HFF-Myc (cell line): ENCODE data around the gene HAGHL.

Experiments
- DNase-seq: peaks from one replicate; pipeline ENCODE4 v3.0.0-alpha.2; 2011; ENCODE audit warnings: low read depth; ENCODE audit errors: extremely low read depth
- H3K4me3 ChIP-seq: replicated peaks from 2 replicates; pipeline ENCODE4 v1.5.1; 2011; ENCODE audit warnings: low read depth, mild to moderate bottlenecking, control low read depth, low read length
- CTCF ChIP-seq: IDR thresholded peaks from 2 replicates; pipeline ENCODE4 v1.5.1; 2012; ENCODE audit warnings: mild to moderate bottlenecking, low read depth, low read length, control low read depth; ENCODE audit errors: missing control alignments

Gene HAGHL

DNA sequence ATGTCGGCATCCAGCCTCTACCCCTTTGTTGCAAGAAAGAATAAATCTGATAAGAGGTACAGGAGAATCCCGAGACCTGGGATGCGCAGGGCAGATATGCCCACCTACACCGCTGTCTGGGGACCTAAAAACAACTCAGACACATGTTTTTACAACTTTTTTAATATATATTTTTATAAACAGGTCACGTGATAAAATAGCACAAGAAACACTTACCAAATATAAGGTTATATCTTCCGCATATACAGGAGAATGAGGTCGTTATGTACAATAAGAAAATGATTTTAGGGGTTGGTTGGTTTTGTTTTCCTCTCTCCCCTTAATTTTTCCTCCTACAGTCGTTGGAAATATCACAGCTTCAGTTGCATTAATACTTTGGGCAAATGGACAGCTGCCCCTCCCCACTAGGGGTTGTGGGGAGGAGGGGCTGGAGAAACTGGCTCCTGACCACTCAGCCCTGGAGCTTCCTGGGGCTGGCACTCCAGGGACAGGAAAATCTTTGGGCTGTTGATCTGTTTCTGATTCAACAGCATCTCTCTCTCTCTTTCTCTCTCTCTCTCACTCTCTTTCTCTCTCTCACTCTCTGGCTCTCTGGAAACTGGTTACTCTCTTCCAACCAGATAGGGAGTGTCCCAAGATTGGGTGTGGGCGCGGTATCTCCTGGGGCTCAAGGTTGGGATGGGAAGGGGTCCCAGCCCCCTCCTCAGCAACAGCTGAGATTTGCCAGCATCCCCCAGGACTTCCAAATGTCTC is 34.4 kb upstream of the HAGHL start:
- no peak overlapping the region for H3K4me3 ChIP-seq
- DNase-seq, result no peak
- no peak for TF ChIP-seq CTCF

GRCh38 chr16:693364-693763 is 33.5 kb upstream of the HAGHL start:
- no peak for TF ChIP-seq CTCF
- H3K4me3 ChIP-seq, result no peak overlapping the region
- no peak for DNase-seq

DNA sequence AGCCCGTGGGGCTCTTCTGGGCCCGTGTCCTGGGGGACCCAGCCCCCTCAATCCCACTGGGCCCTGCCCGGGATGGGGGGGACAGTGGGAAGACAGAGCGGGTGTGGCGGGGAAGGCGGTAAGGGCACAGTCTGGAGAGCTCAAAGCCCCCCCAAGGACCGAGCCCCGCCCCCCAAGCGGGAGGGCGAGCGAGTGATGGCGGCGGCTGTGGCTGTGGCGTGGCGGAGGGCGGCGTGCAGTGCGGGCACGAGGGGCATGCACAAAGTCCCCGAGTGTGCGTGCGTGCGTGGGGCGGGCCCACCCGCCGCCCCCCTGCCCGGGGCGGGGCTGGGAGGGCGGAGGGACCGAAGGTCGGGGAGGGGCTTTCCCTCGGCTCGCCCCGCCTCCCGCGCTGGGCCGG is 33.1 kb upstream of the HAGHL start:
- no peak for TF ChIP-seq CTCF
- DNase-seq, result no peak
- H3K4me3 ChIP-seq, result no peak overlapping the region

GRCh38 chr16:694187-694862 is 32.6 kb upstream of the HAGHL start:
- no peak overlapping the region for H3K4me3 ChIP-seq
- TF ChIP-seq CTCF, result no peak
- no peak for DNase-seq

GRCh38 chr16:694863-695354 is 32.0 kb upstream of the HAGHL start:
- no peak for DNase-seq
- no peak for TF ChIP-seq CTCF
- no peak overlapping the region for H3K4me3 ChIP-seq

- TF ChIP-seq CTCF, result no peak
- DNase-seq, result no peak
- 0 out of 2 replicates have a peak overlapping the region, but pooled peaks have one; percentile 9 for H3K4me3 ChIP-seq
Observed at GRCh38 chr16:695355-696089, 31.4 kb upstream of the HAGHL start.
